Stimulated activated CD4-positive, alpha-beta T cell treated with anti-CD3 and anti-CD28 coated beads, Interleukin-2, amount 100 ng/mL, for 24 hours (primary cell): ENCODE results near the gene ELOVL7.
"Not testable (repeated sequence)": the region's sequence is repeated elsewhere in the genome, so short reads cannot be mapped to it uniquely, and the experiment has no call there.

Experiments used
- DNase-seq, 2 donors: peaks; one replicate each; pipeline ENCODE4 v3.0.0-alpha.2; 2020

The ELOVL7 gene

DNA sequence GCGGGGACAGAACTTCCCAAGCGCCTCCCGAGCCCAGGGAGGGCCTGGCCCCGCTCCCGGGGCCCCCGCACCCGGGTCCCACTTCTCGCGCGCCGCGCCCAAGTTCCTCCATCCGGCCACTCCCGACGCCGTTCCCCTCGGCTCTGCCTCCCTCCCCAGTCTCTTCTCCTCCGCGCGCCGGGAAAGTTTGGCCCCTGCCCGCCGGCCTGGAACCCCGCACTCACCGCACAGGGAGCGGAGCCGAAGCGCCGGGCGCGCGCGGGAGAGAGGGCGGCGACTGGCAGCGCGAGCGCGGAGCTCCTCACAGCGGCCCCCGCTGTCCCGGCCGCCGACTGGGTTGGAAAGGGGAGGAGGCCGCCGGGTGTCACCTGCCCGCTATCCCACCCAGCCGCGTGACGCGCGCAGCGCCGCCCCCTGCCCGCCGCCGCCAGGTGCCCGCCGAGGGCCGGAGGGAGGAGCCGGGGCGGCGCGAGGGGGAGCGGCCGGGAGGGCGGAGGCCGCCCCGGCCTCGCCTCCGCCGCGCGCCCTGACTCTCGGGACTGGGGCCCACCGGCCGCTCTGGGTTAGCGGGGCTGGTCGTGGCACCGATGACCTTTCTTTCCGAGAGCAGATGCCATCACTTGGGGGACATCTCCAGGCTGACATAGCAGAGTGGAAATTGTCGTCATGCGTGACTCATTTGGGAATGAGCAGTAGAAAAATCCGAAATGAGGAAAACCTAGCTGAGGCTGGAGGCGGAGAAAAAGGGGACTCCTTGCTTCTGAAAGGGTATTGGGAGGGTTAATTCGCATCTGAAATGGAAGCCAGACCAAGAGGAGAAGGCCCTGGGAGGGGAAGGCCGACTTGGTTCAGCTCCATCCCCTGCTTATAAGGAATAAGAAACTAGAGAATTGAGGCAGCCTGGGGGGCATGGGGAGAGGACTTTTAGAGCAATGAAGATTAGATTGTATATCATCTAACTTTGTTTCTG, at the start of gene ELOVL7:
Gene ELOVL7, minus strand, starts transcription at position 334 of the 970 bp plus-strand sequence. CDS start 56,872 bp downstream, outside the sequence.
- peak; percentile 28 to 69 for DNase-seq

DNA sequence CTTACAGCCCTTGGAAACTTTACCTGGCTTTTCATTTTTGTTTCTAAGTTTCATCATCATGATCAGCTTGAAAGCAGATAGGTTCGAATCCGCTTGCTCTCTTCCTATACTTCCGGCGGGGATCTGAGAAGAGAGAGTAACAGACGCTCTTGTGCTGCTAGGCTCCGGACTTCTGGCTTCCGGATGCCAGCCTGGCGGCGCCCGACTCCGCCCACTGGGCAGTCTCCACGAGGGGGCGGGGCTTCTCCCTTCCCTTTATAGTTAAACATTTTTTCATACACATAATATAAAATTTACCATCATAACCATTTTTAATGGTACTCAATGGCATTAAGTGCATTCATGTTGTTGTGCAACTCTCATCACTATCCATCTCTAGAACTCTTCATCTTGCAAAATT, 49.5 kb upstream of the ELOVL7 start:
- DNase-seq, result no peak

DNA sequence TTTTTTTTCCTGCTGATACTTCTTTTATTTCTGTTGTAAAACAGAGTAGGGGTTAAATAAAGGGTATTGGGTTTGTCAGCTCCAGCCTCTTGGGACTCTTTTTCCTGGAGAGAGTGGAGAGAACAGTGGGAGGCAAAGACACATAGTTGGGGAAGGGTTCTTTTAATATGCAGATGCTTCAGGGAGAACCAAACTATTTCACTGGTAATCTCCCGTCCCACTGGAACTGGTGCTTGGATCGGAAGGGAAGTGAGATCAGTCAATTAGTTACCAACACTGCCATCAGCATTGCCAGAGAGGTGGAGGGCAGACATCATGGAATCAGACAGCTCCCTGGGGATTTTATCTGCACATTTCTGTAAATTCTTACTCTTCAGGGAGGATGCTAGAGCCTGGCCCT, 47.6 kb upstream of the ELOVL7 start:
- DNase-seq, result no peak

DNA sequence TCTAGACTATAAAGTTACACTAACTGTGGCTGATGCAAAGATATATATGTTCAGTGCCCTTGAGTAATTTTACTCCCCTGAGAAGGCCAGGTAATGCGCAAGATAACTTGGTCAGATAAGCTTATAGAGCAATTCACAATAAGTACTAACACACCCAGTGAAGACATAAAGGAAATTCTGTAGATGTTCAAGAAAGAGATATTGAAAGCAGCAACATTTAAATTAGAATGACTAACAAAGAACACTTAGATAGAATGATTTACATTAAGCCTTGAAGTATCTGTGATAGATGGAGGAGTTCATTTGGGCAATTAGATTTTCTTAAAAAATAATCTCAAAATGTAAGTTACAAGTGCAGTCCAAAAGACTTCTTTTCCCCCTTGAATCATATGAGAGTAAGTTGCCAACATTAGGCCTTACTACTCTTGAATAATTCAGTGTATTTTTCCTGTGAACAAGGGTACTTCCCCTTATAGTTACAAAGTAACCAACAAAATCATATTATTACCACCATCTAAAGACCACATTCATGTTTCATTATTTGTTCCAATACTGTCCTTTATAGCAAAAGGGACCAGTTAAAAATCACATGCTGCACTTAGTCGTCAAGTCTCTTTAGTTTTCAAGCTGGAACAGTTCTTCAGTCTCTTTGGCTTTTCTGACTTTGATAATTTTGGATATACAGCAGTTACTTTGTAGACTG, 44.4 kb upstream of the ELOVL7 start:
- no peak for DNase-seq

DNA sequence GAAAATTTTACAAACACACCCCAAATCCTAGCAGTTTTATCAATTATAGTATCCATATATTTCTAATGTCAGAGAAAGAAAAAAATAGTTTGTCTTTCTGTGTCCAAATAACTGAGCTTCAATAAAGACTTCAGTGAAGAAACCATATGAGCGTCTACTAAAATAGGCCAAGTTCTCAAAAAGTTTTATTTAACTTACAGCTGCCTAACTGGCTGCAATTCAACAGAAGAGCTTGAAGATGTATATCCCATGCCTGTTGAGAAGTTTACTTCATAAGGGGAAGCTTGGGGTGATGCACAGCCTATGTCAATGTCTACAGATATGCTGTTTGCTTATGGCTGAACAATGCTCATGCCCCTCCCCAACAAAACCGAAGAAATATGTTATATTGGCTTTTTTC, 43.7 kb upstream of the ELOVL7 start:
- DNase-seq, result no peak

DNA sequence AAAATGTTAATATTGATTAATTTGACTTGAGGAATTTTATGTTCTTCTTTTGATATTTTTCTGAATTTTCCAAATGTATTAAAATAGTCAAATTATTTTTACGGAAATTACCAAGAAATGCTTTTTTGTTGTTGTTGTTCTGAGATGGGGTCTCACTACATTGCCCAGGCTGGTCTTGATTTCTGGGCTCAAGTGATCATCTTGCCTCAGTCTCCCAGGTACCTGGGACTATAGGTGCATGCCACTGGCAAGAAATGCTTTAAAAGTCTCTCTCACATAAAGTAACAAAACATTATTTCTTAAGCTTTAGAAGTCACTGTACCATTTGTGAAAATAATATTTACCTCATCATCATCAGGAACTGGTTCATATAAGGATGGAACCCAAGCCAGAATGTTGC, 43.0 kb upstream of the ELOVL7 start:
- DNase-seq, result no peak

DNA sequence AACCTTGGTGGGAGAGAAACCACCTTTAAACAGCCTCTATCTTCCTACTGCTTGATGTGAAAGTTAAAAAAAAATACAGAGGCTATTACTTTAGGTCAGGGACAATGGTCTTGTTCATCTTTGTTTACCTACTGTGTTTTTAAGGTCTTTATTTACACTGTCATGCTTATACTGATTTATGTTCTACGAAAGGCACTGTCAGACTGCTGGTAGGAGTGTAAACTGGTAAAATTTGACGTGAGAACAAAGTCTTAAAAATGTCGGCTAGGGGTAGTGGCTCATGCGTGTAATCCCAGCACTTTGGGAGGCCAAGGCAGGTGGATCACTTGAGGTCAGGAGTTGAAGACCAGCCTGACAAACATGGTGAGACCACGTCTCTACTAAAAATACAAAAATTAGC, 42.1 kb upstream of the ELOVL7 start:
- no peak for DNase-seq

DNA sequence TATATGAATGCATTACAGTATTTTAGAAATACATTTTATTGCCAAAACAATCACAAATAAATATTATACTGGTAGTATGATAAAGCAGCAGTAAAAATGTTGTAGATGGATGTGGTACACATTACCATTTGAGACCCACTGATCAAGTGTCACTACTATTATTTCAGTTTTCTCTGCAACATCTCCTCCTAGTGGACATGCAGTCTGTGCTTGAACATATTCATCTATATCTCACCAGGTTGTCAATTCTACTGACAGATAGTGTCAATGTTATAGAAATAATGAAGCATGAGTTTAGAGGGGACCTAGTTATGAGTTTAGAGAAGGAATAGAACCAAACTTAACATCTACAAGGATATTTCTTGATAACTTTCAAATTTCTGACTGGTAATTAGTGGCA, 39.2 kb upstream of the ELOVL7 start:
- no peak for DNase-seq

DNA sequence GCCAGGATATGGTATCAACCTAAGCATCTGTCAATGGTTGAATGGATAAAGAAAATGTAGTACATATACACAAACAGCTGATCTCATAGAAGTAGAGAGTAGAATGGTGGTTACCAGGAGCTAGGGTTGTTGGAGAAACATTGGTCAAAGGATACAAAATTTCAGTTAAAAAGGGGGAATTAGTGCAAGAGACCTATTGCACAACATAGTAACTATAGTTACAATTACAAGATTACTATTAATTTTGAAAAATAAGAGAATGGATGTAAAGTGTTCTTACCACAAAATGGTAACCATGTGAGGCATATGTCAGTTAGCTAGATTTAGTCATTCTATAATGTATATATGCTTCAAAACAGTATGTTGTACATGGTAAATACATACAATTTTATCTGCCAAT, 28.8 kb upstream of the ELOVL7 start:
- DNase-seq, result no peak

DNA sequence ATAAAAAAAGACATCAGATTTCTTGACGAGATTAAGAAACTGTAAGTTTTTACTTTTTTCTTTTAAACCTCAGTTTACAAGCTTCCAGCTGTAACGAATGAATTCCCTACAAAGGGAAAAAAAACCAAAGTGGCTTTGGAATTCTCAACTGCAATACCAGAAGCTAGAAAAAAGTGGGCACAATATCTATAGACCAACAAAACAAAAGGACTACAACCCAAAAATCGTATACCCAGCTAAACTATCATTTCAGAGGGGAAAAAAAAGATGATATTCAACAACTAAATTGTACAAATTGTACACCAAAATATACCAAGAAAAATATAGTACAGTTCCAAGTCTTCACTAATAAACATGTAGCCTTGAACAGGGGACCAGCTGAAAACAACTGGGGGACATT, 26.8 kb upstream of the ELOVL7 start:
- DNase-seq, result no peak

DNA sequence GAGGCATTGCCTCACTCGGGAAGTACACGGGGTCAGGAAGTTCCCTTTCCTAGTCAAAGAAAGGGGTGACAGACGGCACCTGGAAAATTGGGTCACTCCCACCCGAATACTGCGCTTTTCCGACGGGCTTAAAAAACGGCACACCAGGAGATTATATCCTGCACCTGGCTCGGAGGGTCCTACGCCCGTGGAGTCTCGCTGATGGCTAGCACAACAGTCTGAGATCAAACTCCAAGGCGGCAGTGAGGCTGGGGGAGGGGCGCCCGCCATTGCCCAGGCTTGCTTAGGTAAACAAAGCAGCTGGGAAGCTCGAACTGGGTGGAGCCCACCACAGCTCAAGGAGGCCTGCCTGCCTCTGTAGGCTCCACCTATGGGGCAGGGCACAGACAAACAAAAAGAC, 16.5 kb upstream of the ELOVL7 start:
- DNase-seq, result not testable (repeated sequence)

DNA sequence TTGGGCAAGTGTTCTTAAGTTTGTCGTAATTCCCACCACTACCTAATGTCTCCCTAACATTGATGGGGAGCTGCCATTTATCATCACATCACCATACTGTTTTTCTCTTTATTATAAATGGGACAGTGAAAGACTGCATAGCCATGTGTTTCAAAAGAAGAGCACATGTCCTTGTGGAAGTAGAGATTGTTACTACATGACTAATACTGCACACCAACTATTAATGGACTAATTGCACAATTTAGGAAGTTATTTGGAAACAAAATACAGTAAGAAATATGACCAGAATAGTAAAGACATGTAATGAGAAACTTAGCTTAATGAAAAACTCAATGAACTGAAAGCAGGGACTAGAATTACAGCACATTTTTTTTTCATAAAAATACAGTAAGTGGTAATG, 12.0 kb upstream of the ELOVL7 start:
- DNase-seq, result no peak

DNA sequence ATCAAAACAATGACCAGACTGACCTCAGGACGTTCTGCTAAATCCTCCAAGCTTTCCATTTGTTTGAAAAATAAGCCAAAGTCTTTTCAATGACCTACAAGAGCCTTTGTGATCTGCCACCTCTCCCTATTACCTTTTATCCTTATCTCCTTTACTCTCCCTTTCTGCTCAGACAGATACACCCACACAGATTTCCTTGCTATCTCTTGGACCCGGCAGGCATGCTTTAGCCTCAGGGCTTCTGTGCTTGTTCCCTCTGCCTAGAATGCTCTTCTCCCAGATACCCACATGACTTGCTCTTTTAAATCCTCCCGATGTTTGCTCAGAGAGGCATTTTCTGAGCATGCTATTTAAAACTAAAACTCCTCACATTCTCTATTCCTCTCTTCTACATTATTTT, 8.9 kb upstream of the ELOVL7 start:
- no peak for DNase-seq

DNA sequence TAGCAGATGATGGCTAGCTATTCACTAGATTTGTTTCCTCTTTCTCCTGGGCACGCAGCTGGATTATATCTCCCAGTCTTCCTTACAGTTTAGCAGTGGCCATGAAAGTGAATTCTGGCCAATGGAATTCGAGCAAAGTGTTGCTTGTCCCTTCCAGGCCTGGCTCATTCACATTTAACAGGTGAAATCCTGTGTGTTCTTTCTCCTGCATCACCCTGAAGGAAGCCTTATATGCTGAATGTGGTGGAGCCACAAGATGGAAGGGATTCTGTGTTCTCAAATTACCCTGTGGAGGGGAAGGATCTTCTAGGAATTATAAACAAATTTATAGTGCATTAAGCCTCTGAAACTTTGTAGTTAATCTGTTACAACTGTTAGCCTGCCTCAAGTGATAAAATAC, 8.2 kb upstream of the ELOVL7 start:
- DNase-seq, result no peak

DNA sequence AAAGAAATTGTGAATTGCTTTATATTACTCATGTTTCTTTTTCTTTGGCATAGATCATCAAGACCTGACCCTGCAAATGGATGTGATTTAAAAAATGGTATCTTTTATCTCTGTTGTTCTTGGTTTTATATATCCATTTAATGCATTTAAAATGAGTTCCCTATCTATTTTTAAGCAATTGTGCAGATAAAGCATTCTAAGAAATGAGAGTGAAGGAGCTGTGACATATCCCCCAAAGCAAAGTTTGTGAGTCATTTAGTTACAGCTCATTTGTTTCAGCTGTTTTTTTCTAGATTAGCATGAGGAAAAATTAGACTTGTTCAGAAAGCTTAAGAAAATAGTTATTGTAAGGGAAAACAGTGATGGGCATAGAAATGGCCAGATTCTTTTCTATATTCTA, 7.6 kb upstream of the ELOVL7 start:
- DNase-seq, result no peak

DNA sequence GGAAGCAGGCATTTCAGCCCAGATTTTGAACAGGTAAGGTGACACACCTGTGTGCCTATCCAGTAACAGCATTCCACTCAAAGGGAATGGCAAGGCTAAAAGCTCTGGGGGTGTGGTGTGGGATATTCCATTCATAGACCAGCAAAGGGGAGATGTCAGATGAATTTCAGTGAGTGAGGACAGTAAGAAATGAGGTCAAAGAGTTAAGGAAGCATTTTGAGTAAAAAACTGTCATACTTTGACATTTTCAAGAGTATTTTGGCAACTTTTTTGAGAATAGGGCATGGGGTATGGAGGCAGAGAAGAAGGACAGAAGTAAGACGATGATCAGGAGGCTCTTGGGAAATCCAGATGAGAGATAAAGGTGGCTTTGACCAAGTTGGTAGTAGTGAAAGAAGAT, 2.2 kb upstream of the ELOVL7 start:
- no peak for DNase-seq

DNA sequence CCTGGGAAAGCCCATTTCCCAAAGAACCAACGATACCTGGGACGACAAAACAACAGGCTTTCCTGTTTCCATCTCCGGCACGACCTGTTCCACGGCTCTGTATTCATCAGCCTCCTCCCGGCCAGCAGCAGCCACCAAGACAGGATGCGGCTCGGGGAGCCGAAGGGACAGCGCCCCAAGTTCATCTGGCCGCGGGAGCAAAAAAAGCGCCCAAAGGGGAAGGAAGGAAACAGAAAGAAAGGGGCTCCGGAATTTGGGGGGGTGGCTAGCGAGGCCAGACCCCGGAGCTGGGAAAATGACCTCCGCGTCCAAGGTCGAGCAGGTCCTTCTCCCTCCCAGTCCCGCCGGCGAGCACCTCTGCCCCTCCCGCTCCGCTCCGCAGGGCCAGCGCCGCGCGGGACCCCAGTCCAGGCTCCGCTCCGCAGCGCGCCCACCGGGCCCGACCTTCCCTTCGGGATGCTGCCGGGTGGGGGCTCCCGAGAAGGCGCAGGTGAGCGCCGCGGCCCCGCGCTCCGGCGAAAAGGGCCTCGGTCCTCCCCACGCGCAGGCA, 608 bp downstream of the ELOVL7 start:
- DNase-seq, result peak in 1 of 2 donors; percentile 10

DNA sequence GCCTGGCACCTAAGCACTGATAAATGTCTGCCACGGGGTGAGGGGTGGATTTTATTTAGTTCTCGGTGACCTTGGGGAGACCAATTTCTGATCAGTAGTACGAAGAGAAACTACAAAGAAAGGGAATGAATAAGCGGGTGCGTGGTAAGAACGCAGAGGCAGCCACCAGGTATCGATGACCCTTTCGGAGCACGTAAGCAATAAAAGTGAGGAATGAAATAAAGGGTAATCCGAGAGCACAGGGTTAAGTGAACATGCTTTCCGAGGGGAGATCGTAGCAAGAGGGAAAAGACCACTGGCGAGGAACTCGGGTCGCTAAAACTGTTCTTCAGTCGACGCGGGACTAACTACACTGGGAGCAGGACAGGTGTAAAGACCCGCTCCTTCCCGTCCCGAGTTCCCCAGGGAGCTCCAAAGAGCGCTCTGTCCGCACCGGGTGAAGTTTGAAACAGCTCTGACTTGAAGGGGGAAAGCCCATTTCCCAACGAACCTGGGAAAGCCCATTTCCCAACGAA, 1.1 kb downstream of the ELOVL7 start:
- no peak for DNase-seq

DNA sequence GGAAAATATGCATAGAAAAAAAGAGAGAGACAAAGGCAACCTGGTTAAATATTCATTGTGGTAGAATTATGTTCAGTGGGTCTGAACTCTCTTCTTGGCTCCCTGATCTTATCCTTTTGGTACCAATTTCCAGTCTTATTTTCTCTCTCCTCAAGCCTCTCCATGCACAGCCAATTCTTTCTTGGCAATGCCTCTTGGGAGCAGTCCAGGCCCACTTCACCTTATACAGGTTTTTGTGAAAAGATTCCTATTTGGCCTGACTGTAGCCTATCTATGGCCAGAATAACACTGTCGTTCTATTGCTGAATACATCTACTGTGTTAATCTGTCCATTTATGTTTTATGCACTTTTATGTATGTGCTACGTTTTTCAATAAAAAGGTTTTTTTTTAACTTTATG, 2.7 kb downstream of the ELOVL7 start:
- DNase-seq, result no peak

DNA sequence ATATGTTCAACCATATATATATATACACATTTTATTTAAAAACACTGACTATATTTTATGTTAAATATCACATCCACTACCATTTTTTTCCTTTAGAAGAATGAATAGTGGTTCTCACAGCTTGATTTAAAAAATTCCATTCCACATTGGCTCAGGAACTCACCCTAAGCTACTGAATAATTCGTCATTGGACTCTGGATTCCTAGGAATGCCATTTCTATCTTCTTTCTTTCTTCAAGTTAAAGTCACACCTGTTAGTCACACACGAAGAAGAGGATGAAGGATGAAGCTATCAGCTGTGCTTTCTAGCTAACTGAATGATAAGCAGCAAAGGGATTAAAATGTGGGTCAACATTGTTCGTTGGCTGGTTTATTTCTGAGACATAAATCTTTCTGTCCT, 7.9 kb downstream of the ELOVL7 start:
- no peak for DNase-seq

DNA sequence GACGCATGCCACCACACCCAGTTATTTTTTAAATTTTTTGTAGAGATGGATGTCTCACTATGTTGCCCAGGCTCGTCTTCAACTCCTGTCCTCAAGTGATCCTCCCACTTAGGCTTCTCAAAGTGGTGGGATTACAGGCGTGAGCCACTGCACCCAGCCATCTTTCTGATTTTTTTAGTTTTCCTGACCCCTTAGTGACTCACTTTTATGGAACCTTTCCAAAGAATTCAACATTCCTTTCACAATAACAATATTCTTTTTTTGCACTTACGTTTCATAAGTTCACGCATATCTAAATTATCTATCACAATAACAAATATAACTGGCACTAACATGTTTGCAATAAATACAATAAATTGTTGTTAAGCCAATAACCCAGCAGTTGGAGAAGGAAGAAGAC, 8.5 kb downstream of the ELOVL7 start:
- no peak for DNase-seq

DNA sequence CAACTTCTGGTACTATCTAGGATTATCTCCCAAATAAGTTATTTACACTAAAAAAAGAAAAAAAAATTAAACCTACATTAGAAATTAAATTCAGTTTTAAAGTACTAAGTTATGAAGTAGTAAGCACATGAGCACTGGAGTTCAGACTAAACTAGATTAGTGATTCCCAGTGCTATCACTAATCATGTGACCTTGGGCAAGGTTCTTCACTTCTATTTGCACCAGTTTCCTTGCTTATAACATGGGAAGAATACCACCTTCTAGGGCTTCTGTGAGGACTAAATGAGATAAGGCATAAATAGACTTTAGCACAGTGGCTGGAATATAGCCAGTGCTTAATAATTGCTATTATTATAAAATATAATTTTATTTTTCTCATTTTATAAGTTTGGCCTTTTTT, 10.5 kb downstream of the ELOVL7 start:
- DNase-seq, result no peak

DNA sequence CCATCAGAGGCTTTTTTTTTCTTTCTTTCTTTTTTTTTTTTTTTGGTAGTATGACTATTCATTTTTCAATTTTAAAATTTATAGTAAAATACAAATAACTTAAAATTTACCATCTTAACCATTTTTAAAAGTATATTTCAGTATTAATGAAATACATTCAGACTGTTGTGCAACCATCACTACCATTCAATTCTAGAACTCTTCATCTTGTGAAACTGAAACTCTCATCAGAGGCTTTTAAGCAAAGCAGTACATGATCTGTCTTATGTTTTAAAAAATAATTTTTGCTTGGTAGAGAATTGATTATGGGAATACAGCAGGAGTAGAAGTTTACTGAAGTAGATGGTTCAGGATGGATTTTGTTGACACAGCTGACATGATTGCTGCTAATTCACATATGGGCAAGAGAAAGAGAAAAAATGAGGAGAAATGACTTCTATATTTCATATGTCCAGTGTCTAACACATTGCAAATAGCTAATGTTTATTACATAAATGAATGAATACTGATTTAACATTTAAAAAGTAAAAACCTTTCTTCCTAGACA, 13.4 kb downstream of the ELOVL7 start:
- DNase-seq, result no peak
